Measurements from ENCODE around the gene AVL9. TPM values are rescaled to one million over a fixed set of nuclear protein-coding genes. Genes with fewer than 3 reads are reported as not detected.
A peak's percentile ranks its signal among the peaks of the same experiment; 100 is the strongest.

The AVL9 gene
- total and polyA plus RNA-seq, 2 of the 13 experiments (the other 11 are each of a cell fraction or from before 2014, with no cell fraction given), result 29.9 to 48.0 TPM

DNA sequence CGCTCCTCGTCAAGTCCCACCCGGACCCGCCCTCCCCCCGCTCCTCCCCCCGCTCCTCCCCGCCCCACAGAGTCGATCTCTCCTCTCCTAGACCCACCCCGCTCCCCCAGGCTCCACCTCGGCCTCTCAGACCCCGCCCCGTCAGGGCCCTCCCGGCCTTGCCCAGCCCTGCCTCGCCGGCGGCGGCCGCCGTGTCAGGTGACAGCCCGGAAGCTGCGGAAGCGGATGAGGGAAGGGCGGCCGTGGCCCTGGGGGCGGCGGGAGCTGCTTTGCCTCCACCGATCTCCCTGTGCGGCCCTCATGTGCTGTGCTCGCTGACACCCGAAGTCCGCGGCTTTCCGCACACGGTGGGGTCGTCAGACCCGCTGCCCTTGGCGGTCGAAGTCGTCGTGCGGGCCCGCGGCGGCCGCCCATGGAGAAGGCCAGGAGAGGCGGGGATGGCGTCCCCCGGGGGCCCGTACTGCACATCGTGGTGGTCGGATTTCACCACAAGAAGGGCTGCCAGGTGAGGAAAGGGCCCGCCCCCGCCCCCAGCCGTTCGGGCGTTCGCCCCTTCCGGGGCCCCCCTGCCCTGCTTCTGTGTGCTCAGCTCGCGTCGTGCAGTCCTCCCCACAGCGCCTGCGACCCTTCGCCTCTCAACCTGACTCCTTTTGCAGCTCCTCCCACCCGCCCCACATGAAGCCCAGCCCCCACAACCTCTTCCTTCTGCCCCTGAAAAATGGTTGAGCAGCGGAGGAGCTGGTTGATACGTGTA lies at the start of gene AVL9 (continued):
- TF ChIP-seq ZFP36L2 (CRISPR knock-in tag; IDR thresholded peaks at IDR 0.05) (no peak), SP4 (CRISPR knock-in tag; IDR thresholded peaks at IDR 0.05) (no peak; the same call in 1 of the 2 replicates), ZNF564 (CRISPR knock-in tag; IDR thresholded peaks at IDR 0.05) (no peak), ZNF841 (CRISPR knock-in tag; IDR thresholded peaks at IDR 0.05; ENCODE audit: borderline replicate concordance) (no peak), ZNF839 (CRISPR knock-in tag; IDR thresholded peaks at IDR 0.05; ENCODE audit: borderline replicate concordance) (peak; percentile 84; the same call in 1 of the 2 replicates), TCF7L2 (IDR thresholded peaks at IDR 0.05; ENCODE audit: low read depth, low read length) (no peak), ZNF614 (CRISPR knock-in tag; IDR thresholded peaks at IDR 0.05; ENCODE audit: borderline replicate concordance) (peak; percentile 74; the same call in 1 of the 2 replicates), KAT7 (CRISPR knock-in tag; IDR thresholded peaks at IDR 0.05; ENCODE audit: borderline replicate concordance) (peak; percentile 85; the same call in 1 of the 2 replicates), ZNF616 (CRISPR knock-in tag; IDR thresholded peaks at IDR 0.05; ENCODE audit: low read depth) (no peak), ZNF629 (CRISPR knock-in tag; conservative IDR thresholded peaks at IDR 0.05) (no peak), ZNF775 (CRISPR knock-in tag; IDR thresholded peaks at IDR 0.05; ENCODE audit: borderline replicate concordance) (no peak), ONECUT2 (CRISPR knock-in tag; IDR thresholded peaks at IDR 0.05) (no peak), SOX13 (IDR thresholded peaks at IDR 0.05) (no peak), SOX13 (CRISPR knock-in tag; conservative IDR thresholded peaks at IDR 0.05 in 1 of 2, IDR thresholded peaks at IDR 0.05 in 1 of 2) (peak in 1 of 2 experiments; percentile 30; a peak in 1 of 4 replicates), ZNF253 (CRISPR knock-in tag; IDR thresholded peaks at IDR 0.05; ENCODE audit: borderline replicate concordance) (0 out of 2 replicates have a peak, but pooled peaks have one; percentile 31), ZNF549 (CRISPR knock-in tag; IDR thresholded peaks at IDR 0.05) (no peak), NFYC (CRISPR knock-in tag; IDR thresholded peaks at IDR 0.05) (no peak), PCBP1 (IDR thresholded peaks at IDR 0.05; ENCODE audit: borderline replicate concordance, low read depth, low read length) (0 out of 2 replicates have a peak, but pooled peaks have one; percentile 52), HES4 (CRISPR knock-in tag; IDR thresholded peaks at IDR 0.05; ENCODE audit: borderline replicate concordance) (no peak), ZNF672 (CRISPR knock-in tag; IDR thresholded peaks at IDR 0.05) (no peak), ZSCAN31 (CRISPR knock-in tag; IDR thresholded peaks at IDR 0.05; ENCODE audit: low read depth) (no peak)
- TF ChIP-seq, protein P1, sequence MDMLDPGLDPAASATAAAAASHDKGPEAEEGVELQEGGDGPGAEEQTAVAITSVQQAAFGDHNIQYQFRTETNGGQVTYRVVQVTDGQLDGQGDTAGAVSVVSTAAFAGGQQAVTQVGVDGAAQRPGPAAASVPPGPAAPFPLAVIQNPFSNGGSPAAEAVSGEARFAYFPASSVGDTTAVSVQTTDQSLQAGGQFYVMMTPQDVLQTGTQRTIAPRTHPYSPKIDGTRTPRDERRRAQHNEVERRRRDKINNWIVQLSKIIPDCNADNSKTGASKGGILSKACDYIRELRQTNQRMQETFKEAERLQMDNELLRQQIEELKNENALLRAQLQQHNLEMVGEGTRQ (IDR thresholded peaks at IDR 0.05; ENCODE audit: low read depth, low read length), result peak; percentile 36; the same call in 1 of the 2 replicates
- TF ChIP-seq, protein P1 (CRISPR knock-in tag; IDR thresholded peaks at IDR 0.05; ENCODE audit: borderline replicate concordance), result peak; percentile 78; the same call in 1 of the 2 replicates
- TF ChIP-seq, protein P2, sequence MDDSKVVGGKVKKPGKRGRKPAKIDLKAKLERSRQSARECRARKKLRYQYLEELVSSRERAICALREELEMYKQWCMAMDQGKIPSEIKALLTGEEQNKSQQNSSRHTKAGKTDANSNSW (CRISPR knock-in tag; IDR thresholded peaks at IDR 0.05; ENCODE audit: borderline replicate concordance), result 0 out of 2 replicates have a peak, but pooled peaks have one; percentile 24
- TF ChIP-seq, protein P3, sequence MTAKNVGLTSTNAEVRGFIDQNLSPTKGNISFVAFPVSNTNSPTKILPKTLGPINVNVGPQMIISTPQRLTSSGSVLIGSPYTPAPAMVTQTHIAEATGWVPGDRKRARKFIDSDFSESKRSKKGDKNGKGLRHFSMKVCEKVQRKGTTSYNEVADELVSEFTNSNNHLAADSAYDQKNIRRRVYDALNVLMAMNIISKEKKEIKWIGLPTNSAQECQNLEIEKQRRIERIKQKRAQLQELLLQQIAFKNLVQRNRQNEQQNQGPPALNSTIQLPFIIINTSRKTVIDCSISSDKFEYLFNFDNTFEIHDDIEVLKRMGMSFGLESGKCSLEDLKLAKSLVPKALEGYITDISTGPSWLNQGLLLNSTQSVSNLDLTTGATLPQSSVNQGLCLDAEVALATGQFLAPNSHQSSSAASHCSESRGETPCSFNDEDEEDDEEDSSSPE (CRISPR knock-in tag; IDR thresholded peaks at IDR 0.05), result peak; percentile 60
- TF ChIP-seq, protein P4, sequence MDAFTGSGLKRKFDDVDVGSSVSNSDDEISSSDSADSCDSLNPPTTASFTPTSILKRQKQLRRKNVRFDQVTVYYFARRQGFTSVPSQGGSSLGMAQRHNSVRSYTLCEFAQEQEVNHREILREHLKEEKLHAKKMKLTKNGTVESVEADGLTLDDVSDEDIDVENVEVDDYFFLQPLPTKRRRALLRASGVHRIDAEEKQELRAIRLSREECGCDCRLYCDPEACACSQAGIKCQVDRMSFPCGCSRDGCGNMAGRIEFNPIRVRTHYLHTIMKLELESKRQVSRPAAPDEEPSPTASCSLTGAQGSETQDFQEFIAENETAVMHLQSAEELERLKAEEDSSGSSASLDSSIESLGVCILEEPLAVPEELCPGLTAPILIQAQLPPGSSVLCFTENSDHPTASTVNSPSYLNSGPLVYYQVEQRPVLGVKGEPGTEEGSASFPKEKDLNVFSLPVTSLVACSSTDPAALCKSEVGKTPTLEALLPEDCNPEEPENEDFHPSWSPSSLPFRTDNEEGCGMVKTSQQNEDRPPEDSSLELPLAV (CRISPR knock-in tag; conservative IDR thresholded peaks at IDR 0.05; ENCODE audit: low read depth), result no peak

Data from HepG2 (cell line).